Right atrium auricular region (tissue), 2 donors: ENCODE data around the gene CTRB1. TPM values are rescaled to one million over a fixed set of nuclear protein-coding genes. Genes with fewer than 3 reads are reported as not detected.

Experiments
- DNase-seq: peaks from one replicate; pipeline ENCODE4 v3.0.0-alpha.2; 2019; ENCODE audit warnings: low spot score
- H3K27ac ChIP-seq, 2 donors: fragments of 200-600 bp; sonication (generic); 1 replicate in 1 of 2; 2 replicates in 1 of 2; pipeline ENCODE4 v1.5.1; 2016 to 2019
- H3K27me3 ChIP-seq, 2 donors: fragments of 200-600 bp; sonication (generic); one replicate each; pipeline versions ENCODE4 v1.5.1 to v1.6.0; 2017 to 2019
- H3K36me3 ChIP-seq: fragments of 200-600 bp; sonication (generic); one replicate; pipeline ENCODE4 v1.5.1; 2016
- H3K4me1 ChIP-seq, 2 donors: fragments of 200-600 bp; sonication (generic); one replicate each; pipeline versions ENCODE4 v1.5.1 to v1.6.0; 2017 to 2019
- H3K4me3 ChIP-seq, 2 donors: fragments of 200-600 bp; sonication (generic); 1 replicate in 1 of 2; 2 replicates in 1 of 2; pipeline ENCODE4 v1.5.1; 2017 to 2019; ENCODE audit warnings: mild to moderate bottlenecking in 1 of 2, moderate library complexity in 1 of 2
- H3K9me3 ChIP-seq, 2 donors: fragments of 200-600 bp; sonication (generic); one replicate each; pipeline ENCODE4 v1.5.1; 2019
- total RNA-seq, 2 donors: library from RNA; depleted of rRNA; stranded (reverse); fragments of >200 nt; gene quantifications; one replicate each; pipeline ENCODE4 v1.1.0, GENCODE V29; 2016
- TF ChIP-seq, protein P1 (sequence below), 2 donors: fragments of 200-600 bp; sonication (generic); IDR thresholded peaks; one replicate each; pipeline ENCODE4 v1.5.1; 2019; ENCODE audit warnings: antibody characterized with exemption in 2 of 2

CTRB1 gene
- total RNA-seq, 2 donors from 2014 or later = not detected

DNA sequence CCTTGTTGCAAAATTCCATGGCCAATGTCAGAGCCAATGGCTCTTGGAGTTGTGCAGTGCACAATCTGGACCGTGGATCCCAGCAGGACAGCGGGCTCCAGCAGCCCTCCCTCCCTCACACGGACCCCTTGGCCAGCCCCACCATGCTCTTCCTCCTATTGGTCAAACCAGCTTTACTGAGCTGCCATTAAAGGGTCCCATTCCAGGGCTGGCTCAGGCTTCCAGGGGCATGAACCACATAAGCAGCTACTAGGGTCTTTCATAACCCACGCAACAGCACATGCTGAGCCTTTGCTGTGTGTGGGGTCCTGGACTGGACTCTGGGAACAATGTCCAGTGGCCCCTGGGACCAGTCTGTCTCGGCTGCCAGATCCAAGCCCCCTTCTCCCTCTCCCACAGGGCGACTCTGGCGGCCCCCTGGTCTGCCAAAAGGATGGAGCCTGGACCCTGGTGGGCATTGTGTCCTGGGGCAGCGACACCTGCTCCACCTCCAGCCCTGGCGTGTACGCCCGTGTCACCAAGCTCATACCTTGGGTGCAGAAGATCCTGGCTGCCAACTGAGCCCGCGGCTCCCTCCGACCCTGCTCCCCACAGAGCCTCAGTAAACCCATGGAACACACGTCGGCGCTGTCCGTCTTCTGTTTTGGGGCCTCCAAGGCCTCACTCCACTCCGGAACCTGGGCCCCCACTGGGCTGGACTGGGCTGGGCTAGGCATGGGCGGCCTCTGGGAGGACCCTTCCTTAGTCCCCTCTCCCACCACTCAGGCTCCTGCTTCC lies 5.7 kb downstream of the CTRB1 start:
- peaks cover 0 to 7% of the 10 kb centered on the region in 2 donors for H3K4me1 ChIP-seq
- H3K9me3 ChIP-seq = no peaks in the 10 kb centered on the region
- no peak for DNase-seq
- TF ChIP-seq, protein P1, sequence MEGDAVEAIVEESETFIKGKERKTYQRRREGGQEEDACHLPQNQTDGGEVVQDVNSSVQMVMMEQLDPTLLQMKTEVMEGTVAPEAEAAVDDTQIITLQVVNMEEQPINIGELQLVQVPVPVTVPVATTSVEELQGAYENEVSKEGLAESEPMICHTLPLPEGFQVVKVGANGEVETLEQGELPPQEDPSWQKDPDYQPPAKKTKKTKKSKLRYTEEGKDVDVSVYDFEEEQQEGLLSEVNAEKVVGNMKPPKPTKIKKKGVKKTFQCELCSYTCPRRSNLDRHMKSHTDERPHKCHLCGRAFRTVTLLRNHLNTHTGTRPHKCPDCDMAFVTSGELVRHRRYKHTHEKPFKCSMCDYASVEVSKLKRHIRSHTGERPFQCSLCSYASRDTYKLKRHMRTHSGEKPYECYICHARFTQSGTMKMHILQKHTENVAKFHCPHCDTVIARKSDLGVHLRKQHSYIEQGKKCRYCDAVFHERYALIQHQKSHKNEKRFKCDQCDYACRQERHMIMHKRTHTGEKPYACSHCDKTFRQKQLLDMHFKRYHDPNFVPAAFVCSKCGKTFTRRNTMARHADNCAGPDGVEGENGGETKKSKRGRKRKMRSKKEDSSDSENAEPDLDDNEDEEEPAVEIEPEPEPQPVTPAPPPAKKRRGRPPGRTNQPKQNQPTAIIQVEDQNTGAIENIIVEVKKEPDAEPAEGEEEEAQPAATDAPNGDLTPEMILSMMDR (IDR thresholded peaks at IDR 0.05) = no peak
- no peaks in the 10 kb centered on the region for H3K27me3 ChIP-seq
- H3K4me3 ChIP-seq = no peak overlapping the region
- no peak overlapping the region for H3K27ac ChIP-seq
- peaks cover 14% of the 10 kb centered on the region for H3K36me3 ChIP-seq

DNA sequence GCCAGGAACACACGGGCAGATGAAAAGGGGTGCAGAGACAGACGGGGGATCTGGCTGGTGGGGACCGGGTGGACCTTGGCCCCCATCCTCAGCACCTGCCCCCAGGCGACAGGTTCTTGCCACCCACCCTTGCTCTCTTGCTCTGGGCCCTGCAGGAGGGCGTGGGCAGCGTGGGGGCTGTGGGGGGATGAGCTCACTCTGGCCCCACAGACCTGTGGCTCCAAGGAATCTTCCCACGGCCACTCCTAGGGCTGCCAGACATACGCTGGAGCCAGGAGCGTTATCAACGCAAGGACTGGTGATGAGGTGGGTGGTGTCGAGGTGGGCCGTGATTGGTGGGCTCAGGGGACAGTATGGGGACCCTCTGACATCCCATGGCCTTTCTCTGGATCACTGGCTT lies 6.3 kb downstream of the CTRB1 start:
- Histone ChIP-seq H3K4me1 (peaks cover 0 to 13% of the 10 kb centered on the region in 2 donors), H3K27me3 (no peaks in the 10 kb centered on the region), H3K36me3 (peaks cover 19% of the 10 kb centered on the region), H3K4me3 (no peak overlapping the region), H3K9me3 (no peaks in the 10 kb centered on the region), H3K27ac (no peak overlapping the region)
- TF ChIP-seq, protein P1 (IDR thresholded peaks at IDR 0.05) = no peak
- DNase-seq = no peak

DNA sequence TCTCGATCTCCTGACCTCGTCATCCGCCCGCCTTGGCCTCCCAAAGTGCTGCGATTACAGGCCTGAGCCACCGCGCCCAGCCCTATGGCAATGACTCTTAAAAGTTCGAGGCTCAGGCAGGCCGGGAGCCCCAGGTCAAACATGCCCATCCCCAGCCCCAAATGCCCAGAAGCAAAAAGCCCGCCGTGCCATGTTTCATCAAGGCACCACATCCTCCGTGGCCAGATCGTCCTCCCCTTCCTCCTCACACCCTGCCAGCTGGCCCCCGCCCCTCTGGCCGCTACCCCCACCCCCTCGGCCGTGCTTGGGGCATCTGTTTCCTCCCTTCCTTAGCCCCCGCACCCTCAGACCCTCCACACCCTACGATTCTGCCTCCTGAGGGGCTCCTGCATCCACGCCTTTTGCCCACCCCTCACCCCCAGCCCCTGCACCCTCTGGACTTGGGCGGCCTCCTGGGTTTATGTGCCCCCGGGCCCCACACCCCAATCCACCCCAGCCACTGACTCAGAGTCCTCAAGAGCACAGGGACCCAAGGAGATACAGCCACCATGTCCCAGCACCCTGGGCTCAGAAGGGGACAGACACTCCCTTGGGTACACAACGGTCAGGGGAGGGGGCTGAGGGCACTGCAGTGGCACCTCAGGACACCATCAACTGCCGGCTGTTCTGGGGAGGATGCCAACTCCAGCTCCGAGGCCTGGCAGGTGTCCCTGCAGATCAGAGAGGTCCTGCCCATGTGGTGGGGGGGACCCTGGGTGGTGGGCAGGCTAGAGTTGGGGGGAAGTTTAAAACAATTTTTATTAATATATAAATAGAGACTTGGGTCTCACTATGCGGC lies 7.1 kb downstream of the CTRB1 start:
- Histone ChIP-seq H3K4me1 (peaks cover 0 to 21% of the 10 kb centered on the region in 2 donors), H3K27me3 (no peaks in the 10 kb centered on the region), H3K9me3 (no peaks in the 10 kb centered on the region), H3K27ac (no peak overlapping the region), H3K36me3 (peaks cover 19% of the 10 kb centered on the region), H3K4me3 (no peak overlapping the region)
- TF ChIP-seq, protein P1 (IDR thresholded peaks at IDR 0.05) = no peak
- DNase-seq = no peak

DNA sequence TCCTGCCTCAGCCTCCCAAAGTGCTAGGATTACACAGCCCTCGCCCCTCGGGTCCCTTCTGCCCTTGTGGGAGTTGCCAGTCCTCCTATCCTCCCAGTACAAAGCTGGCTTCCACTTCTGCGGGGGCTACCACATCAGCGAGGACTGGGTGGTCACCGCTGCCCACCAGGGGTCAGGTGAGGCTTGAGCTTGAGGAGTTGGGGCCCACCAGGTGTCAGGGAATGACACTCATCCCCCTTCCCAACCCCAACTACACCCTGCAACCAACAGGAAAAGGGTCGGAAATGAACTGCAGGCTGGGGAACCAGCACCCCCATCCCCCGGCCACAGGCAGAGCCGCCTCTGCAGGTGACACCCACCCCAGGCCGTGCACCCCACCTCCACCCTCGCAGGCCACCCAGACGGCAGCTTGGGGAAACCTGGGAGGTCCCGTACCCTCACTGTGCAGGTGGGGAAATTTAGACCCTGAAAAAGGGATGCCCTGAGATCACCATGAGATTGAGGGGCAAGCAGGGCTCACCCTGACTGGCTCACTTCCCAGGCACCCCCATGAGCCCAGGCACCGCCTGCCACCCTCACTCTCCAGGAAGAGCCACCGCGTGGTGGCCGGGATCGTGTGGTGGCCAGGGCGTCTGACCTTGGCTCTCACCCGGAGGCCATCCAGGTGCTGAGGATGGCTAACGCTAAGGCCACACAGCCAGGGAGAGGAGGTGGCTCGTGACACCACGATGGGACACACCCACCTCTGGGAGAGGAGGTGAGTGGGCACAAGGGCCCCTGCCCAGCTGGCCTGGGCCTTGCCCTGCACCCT lies 8.0 kb downstream of the CTRB1 start:
- Histone ChIP-seq H3K9me3 (no peaks in the 10 kb centered on the region), H3K4me3 (no peak overlapping the region), H3K4me1 (peaks cover 0 to 21% of the 10 kb centered on the region in 2 donors), H3K27me3 (no peaks in the 10 kb centered on the region), H3K27ac (no peak overlapping the region), H3K36me3 (peaks cover 19% of the 10 kb centered on the region)
- TF ChIP-seq, protein P1 (IDR thresholded peaks at IDR 0.05) = no peak
- no peak for DNase-seq

DNA sequence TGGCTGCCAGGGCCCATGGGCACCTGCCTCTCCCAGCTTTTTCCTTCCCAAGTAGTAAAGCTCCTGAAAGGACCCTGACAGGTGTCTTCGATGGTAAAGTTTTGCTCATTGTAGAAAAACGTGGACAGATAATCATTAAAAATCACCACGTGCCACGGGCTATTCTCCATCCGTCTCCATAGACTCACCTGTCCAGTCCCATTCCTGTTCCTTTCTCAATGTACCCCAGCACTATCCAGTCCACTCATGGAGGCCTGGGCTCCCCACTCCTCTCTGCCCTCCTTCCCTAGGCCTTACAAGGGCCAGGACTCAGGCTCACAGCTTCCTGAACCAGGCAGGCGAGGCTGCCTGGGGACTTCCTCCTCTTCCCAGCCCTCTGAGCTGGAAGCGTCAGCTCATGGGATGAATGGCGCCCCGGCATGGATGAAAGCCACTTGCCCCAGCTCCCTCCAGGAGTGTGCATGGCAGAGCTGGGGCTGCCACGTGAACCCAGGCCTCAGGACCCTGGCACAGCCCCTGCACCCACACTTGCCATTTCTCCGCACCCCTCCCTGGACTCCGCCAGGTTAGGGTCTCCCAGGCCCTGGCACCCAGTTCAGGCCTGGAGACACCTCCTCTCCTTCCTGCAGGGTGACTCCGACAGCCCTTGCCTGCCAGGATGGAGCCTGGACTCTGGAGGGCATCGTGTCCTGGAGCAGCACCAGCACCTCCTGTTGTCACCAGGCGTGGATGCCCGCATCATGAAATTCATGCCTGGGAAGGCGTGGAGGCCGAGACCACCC lies 8.8 kb downstream of the CTRB1 start:
- H3K4me1 ChIP-seq = peaks cover 0 to 21% of the 10 kb centered on the region in 2 donors
- TF ChIP-seq, protein P1 (IDR thresholded peaks at IDR 0.05) = no peak
- no peak overlapping the region for H3K27ac ChIP-seq
- peaks cover 21% of the 10 kb centered on the region for H3K36me3 ChIP-seq
- no peak for DNase-seq
- H3K4me3 ChIP-seq = no peak overlapping the region
- H3K9me3 ChIP-seq = no peaks in the 10 kb centered on the region
- no peaks in the 10 kb centered on the region for H3K27me3 ChIP-seq
